Tibial nerve (tissue), 3 donors: ENCODE data around the gene PDCD4.

Experiments used
- CTCF ChIP-seq, 5 experiments: fragments of 200-600 bp in 3 of 5; fragments of 450-650 bp in 2 of 5; sonication (generic) in 3 of 5; IDR thresholded peaks; one replicate each; pipeline ENCODE4 v1.5.1; 2016 to 2019; ENCODE audit warnings: antibody characterized with exemption in 5 of 5, mild to moderate bottlenecking in 3 of 5, moderate library complexity in 2 of 5
- POLR2A ChIP-seq, 2 donors: fragments of 450-650 bp; IDR thresholded peaks; one replicate each; pipeline ENCODE4 v1.6.1; 2017; ENCODE audit warnings: antibody characterized with exemption in 2 of 2, mild to moderate bottlenecking in 2 of 2, moderate library complexity in 2 of 2

- TF ChIP-seq POLR2A (IDR thresholded peaks at IDR 0.05) (no peak), CTCF (IDR thresholded peaks at IDR 0.05) (no peak)
Observed at GRCh38 chr10:110868981-110869380, 2.7 kb upstream of the PDCD4 start.
